Measurements from ENCODE around the gene XRCC5. TPM values are rescaled to one million over a fixed set of nuclear protein-coding genes. Genes with fewer than 3 reads are reported as not detected.

XRCC5 gene
- total and polyA plus RNA-seq, 2 of the 8 experiments (the other 6 are each of a cell fraction or from before 2014, with no cell fraction given): 308 to 644 TPM

- H2AK5ac ChIP-seq (ENCODE audit: low read depth, low read length): peak overlapping the region; percentile 27; the same call in 1 of the 2 replicates
- FAIRE-seq (peak; percentile 96), DNase-seq (ENCODE audit: low read depth in 1 of 2, low spot score in 2 of 2) (peak; percentile 98 to 99)
- peak overlapping the region; percentile 80 for H3K4ac ChIP-seq (replicated peaks; ENCODE audit: insufficient read length, low read depth, low read length)
- H4K5ac ChIP-seq (ENCODE audit: insufficient read length, low read depth, low read length): peak overlapping the region; percentile 90
- no peak overlapping the region for H2AFZ ChIP-seq (ENCODE audit: low read length)
- H3K27ac ChIP-seq (ENCODE audit: low read depth, low read length): peak overlapping the region; percentile 92
- peak overlapping the region; percentile 79 to 90 (median 87) for H3K9ac ChIP-seq (replicated peaks in 1 of 4; ENCODE audit: extremely low read depth in 1 of 4, low read depth in 3 of 4, low read length in 3 of 4)
- no peak overlapping the region for H3K14ac ChIP-seq (ENCODE audit: insufficient read length)
- WGBS, 2 experiments (ENCODE audit: extremely low coverage in 1 of 2, insufficient coverage in 1 of 2, insufficient read length in 1 of 2, insufficient replicate concordance in 2 of 2, low coverage in 1 of 2, low lambda C conversion rate in 2 of 2, missing lambda C conversion rate in 1 of 2): 25% methylated on average over 29 of the region's 29 CpGs; no CpG with 5 or more reads in 1 of the 2 experiments
- H3K23ac ChIP-seq (ENCODE audit: insufficient read length): no peak overlapping the region
- peak overlapping the region; percentile 2 for H2BK120ac ChIP-seq (replicated peaks; ENCODE audit: low read depth, low read length)
- peak overlapping the region; percentile 35 for H3K56ac ChIP-seq (replicated peaks; ENCODE audit: insufficient read length, low read depth, low read length)
- no peak overlapping the region for H2BK20ac ChIP-seq (ENCODE audit: low read length)
- H2BK15ac ChIP-seq (ENCODE audit: low read length): no peak overlapping the region
- H3K9me3 ChIP-seq (ENCODE audit: insufficient read depth in 2 of 2, low read depth in 1 of 2, low read length in 1 of 2): no peaks in the 10 kb centered on the region
- H4K8ac ChIP-seq (ENCODE audit: extremely low read depth, insufficient read depth, low read length): peak overlapping the region; percentile 98; the same call in 1 of the 2 replicates
- H4K91ac ChIP-seq (replicated peaks; ENCODE audit: insufficient read length, low read length): peak overlapping the region; percentile 79
- H3K4me3 ChIP-seq (ENCODE audit: extremely low read depth in 1 of 4, insufficient read depth in 2 of 4, low read depth in 3 of 4, low read length in 4 of 4): peak overlapping the region in 3 of 4 experiments; percentile 17 to 56 (median 24); a peak in 4 of 8 replicates
- H3K4me2 ChIP-seq (ENCODE audit: insufficient read depth in 1 of 2, low read depth in 2 of 2, low read length in 2 of 2): peak overlapping the region; percentile 50 to 61
- peaks cover 6 to 15% (median 10%) of the 10 kb centered on the region in 4 experiments; a peak in 6 of 7 replicates for H3K4me1 ChIP-seq (replicated peaks in 1 of 4; ENCODE audit: control insufficient read depth in 3 of 4, insufficient read depth in 4 of 4, low read length in 3 of 4)
- peak overlapping the region; percentile 0 for H3K18ac ChIP-seq (ENCODE audit: extremely low read depth, low read length)
- ChIA-PET CTCF (ENCODE audit: partially characterized antibody) (interaction anchor here (0.7 to 3.7 kb wide), 17 partner anchors 10 to 109 kb away, joined by 3 to 25 read pairs (median 4); no protein-coding TSS in a partner anchor), POLR2A (ENCODE audit: partially characterized antibody) (interaction anchor here (0.6 to 8.5 kb wide), 21 partner anchors 8 to 85 kb away, joined by 3 to 73 read pairs (median 4); partner anchors contain the start of genes PECR and TMEM169)
- peaks cover 0 to 10% of the 10 kb centered on the region in 2 experiments for H4K20me1 ChIP-seq (replicated peaks in 1 of 2; ENCODE audit: control insufficient read depth in 1 of 2, insufficient read depth in 2 of 2, low read length in 2 of 2)
- H3K27me3 ChIP-seq (replicated peaks in 1 of 4; ENCODE audit: control insufficient read depth in 3 of 4, extremely low read depth in 1 of 4, insufficient read depth in 3 of 4, low read length in 3 of 4): no peaks in the 10 kb centered on the region
- peak overlapping the region; percentile 35; the same call in 1 of the 2 replicates for H2BK5ac ChIP-seq (ENCODE audit: low read depth, low read length)
- H3K23me2 ChIP-seq (ENCODE audit: low read depth, low read length): no peaks in the 10 kb centered on the region
- 0 out of 2 replicates have a peak, but pooled peaks cover 3% of the 10 kb centered on the region for H3K79me1 ChIP-seq (ENCODE audit: low read depth, low read length)
- H3K36me3 ChIP-seq (ENCODE audit: control insufficient read depth in 2 of 4, insufficient read depth in 4 of 4, low read length in 3 of 4): peaks cover 38 to 93% (median 70%) of the 10 kb centered on the region in 4 experiments
- peak overlapping the region; percentile 20; the same call in 1 of the 2 replicates for H2BK12ac ChIP-seq (ENCODE audit: low read depth, low read length)
- H3K79me2 ChIP-seq (ENCODE audit: control insufficient read depth in 1 of 2, insufficient read depth in 2 of 2, low read length in 2 of 2): peaks cover 27 to 85% of the 10 kb centered on the region in 2 experiments
- TF ChIP-seq CHD1 (IDR thresholded peaks at IDR 0.05; ENCODE audit: low read depth, low read length): 0 out of 2 replicates have a peak, but pooled peaks have one; percentile 40
- peak; percentile 88 for TF ChIP-seq MAX (IDR thresholded peaks at IDR 0.05)
- TF ChIP-seq YY1 (IDR thresholded peaks at IDR 0.05; ENCODE audit: low read depth, low read length): peak; percentile 97
- TF ChIP-seq SP4 (IDR thresholded peaks at IDR 0.05; ENCODE audit: low read length): peak; percentile 91; the same call in 1 of the 2 replicates
- TF ChIP-seq SIN3A (conservative IDR thresholded peaks at IDR 0.05 in 1 of 2, IDR thresholded peaks at IDR 0.05 in 1 of 2; ENCODE audit: low read depth in 1 of 2, low read length in 2 of 2): no peak
- TF ChIP-seq ASH2L (IDR thresholded peaks at IDR 0.05; ENCODE audit: low read length): peak; percentile 32
- TF ChIP-seq NRF1 (IDR thresholded peaks at IDR 0.05; ENCODE audit: low read depth, low read length): peak; percentile 97
- peak; percentile 23; the same call in 1 of the 2 replicates for TF ChIP-seq ATF2 (IDR thresholded peaks at IDR 0.05; ENCODE audit: low read length)
- peak; percentile 97 for TF ChIP-seq POLR2AphosphoS5 (IDR thresholded peaks at IDR 0.05; ENCODE audit: low read depth, low read length)
These were observed 5.8 kb downstream of the XRCC5 start for GRCh38 chr2:216114714-216115531.

All from H1 (cell line).